Measurements from ENCODE around the gene PALM3. TPM values are rescaled to one million over a fixed set of nuclear protein-coding genes. Genes with fewer than 3 reads are reported as not detected.

The PALM3 gene
- total RNA-seq, 6 experiments from 2014 or later = 1.2 to 4.0 (median 2.8) TPM

GRCh38 chr19:14056741-14057356 lies 5.0 kb downstream of the PALM3 start:
- Mint-ChIP-seq H3K36me3 (ENCODE audit: low read depth) (peaks cover 5% of the 10 kb centered on the region; the same call in 1 of the 2 replicates), H3K27me3 (ENCODE audit: insufficient read depth) (peaks cover 12% of the 10 kb centered on the region)

GRCh38 chr19:14056069-14056666 lies 5.7 kb downstream of the PALM3 start:
- H3K4me1 Mint-ChIP-seq (ENCODE audit: low read depth) = peaks cover 4% of the 10 kb centered on the region; the same call in 1 of the 2 replicates
- no peak overlapping the region for H3K27ac Mint-ChIP-seq
- no peak overlapping the region for H3K4me3 Mint-ChIP-seq
- no peak for TF ChIP-seq CTCF (IDR thresholded peaks at IDR 0.05)
- no peaks in the 10 kb centered on the region for H3K9me3 Mint-ChIP-seq
- H3K36me3 Mint-ChIP-seq (ENCODE audit: low read depth) = peaks cover 5% of the 10 kb centered on the region; the same call in 1 of the 2 replicates
- no peak for DNase-seq
- H3K27me3 Mint-ChIP-seq (ENCODE audit: insufficient read depth) = peaks cover 8% of the 10 kb centered on the region

More at GRCh38 chr19:14056741-14057356, 5.0 kb downstream of the PALM3 start:
- Mint-ChIP-seq H3K9me3 (no peaks in the 10 kb centered on the region), H3K27ac (no peak overlapping the region), H3K4me1 (ENCODE audit: low read depth) (peaks cover 4% of the 10 kb centered on the region; the same call in 1 of the 2 replicates), H3K4me3 (peak overlapping the region; percentile 78)
- TF ChIP-seq CTCF (IDR thresholded peaks at IDR 0.05) = no peak
- DNase-seq = no peak

DNA sequence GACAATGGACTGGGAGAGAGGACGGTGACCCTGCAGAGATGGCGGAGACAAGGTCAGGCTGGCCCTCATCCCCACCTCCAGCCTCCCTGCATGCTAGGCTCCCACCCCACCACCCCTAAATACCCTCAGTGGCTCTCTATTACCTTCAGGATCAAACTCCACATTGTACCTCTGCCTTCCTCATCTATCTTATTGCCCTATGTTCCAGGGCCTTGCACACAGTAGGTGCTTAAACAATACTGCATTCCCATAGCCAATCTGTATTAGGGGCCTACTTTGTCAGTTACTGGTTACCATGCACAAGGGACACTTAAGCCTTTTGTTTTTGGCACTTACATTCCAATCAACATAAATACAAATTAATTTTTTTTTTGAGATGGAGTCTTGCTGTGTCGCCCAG lies 6.5 kb downstream of the PALM3 start:
- no peak for DNase-seq
- Mint-ChIP-seq H3K27ac (no peak overlapping the region), H3K27me3 (ENCODE audit: insufficient read depth) (peaks cover 5% of the 10 kb centered on the region), H3K9me3 (no peaks in the 10 kb centered on the region), H3K4me3 (no peak overlapping the region), H3K4me1 (ENCODE audit: low read depth) (peaks cover 4% of the 10 kb centered on the region; the same call in 1 of the 2 replicates), H3K36me3 (ENCODE audit: low read depth) (peaks cover 5% of the 10 kb centered on the region; the same call in 1 of the 2 replicates)
- TF ChIP-seq CTCF (IDR thresholded peaks at IDR 0.05) = no peak

- no peak for TF ChIP-seq CTCF (IDR thresholded peaks at IDR 0.05)
- H3K9me3 Mint-ChIP-seq = no peaks in the 10 kb centered on the region
- no peak overlapping the region for H3K27ac Mint-ChIP-seq
- no peak overlapping the region for H3K4me3 Mint-ChIP-seq
- peaks cover 5% of the 10 kb centered on the region; the same call in 1 of the 2 replicates for H3K36me3 Mint-ChIP-seq (ENCODE audit: low read depth)
- H3K4me1 Mint-ChIP-seq (ENCODE audit: low read depth) = peaks cover 4% of the 10 kb centered on the region; the same call in 1 of the 2 replicates
- peaks cover 5% of the 10 kb centered on the region for H3K27me3 Mint-ChIP-seq (ENCODE audit: insufficient read depth)
- no peak for DNase-seq
Measured at GRCh38 chr19:14054721-14055120, 7.2 kb downstream of the PALM3 start.

- Mint-ChIP-seq H3K4me3 (no peak overlapping the region), H3K27me3 (ENCODE audit: insufficient read depth) (peaks cover 5% of the 10 kb centered on the region), H3K36me3 (ENCODE audit: low read depth) (peaks cover 5% of the 10 kb centered on the region; the same call in 1 of the 2 replicates), H3K9me3 (no peaks in the 10 kb centered on the region), H3K27ac (no peak overlapping the region), H3K4me1 (ENCODE audit: low read depth) (peaks cover 4% of the 10 kb centered on the region; the same call in 1 of the 2 replicates)
- no peak for TF ChIP-seq CTCF (IDR thresholded peaks at IDR 0.05)
- no peak for DNase-seq
Measured at GRCh38 chr19:14054099-14054498, 7.8 kb downstream of the PALM3 start.
